Medulla oblongata (tissue), 1 donor: ENCODE results near the gene NRF1.
"Not testable (repeated sequence)": the region's sequence is repeated elsewhere in the genome, so short reads cannot be mapped to it uniquely, and the experiment has no call there.

Source experiments
- DNase-seq: peaks from one replicate; pipeline ENCODE4 v3.0.0-alpha.2; 2015; ENCODE audit errors: extremely low spot score

The NRF1 gene

DNA sequence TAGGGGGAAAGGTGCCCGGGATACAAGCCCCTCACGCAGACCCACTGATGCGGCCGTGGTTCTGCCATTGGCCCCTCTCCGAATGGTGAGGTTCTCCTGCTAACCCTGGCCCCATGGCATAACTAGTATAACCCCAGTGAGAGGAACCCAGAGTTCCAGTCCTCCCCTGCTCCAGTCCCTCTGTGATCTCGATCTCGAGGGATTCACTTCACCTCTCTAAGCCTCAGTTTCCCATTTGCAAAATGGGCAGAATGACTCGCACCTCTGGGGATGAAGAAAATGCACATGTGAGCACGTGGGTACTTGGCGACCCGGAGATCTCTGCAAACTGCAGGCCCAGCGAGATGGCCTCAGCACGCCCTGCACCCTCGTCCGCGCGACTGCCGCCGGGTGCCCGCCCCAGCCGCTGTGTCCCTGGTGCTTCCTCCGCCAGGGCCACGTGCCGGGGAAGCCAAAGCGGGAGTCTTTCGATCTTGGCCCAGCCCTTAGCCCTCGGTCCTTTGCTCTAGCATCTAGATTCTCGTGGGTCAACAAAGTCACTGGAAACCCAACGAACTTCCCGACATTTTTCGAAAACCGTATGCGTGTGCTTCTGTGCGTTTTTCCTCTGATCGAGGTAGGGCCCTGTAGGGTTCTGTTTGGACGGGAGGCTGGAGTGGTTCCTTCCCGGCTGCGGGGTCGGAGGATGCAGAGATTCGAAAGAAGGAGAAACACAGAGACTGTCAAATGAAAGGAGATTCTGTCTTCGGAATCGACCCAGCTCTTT is 171.5 kb downstream of the NRF1 start:
- DNase-seq, result no peak

GRCh38 chr7:129783584-129783919 is 172.0 kb downstream of the NRF1 start:
- no peak for DNase-seq

- DNase-seq, result no peak
These were observed 172.9 kb downstream of the NRF1 start for GRCh38 chr7:129784437-129784782.

GRCh38 chr7:129784783-129785684 is 173.5 kb downstream of the NRF1 start:
- DNase-seq, result no peak

- DNase-seq, result no peak
These were observed 174.4 kb downstream of the NRF1 start for GRCh38 chr7:129785685-129786514.

DNA sequence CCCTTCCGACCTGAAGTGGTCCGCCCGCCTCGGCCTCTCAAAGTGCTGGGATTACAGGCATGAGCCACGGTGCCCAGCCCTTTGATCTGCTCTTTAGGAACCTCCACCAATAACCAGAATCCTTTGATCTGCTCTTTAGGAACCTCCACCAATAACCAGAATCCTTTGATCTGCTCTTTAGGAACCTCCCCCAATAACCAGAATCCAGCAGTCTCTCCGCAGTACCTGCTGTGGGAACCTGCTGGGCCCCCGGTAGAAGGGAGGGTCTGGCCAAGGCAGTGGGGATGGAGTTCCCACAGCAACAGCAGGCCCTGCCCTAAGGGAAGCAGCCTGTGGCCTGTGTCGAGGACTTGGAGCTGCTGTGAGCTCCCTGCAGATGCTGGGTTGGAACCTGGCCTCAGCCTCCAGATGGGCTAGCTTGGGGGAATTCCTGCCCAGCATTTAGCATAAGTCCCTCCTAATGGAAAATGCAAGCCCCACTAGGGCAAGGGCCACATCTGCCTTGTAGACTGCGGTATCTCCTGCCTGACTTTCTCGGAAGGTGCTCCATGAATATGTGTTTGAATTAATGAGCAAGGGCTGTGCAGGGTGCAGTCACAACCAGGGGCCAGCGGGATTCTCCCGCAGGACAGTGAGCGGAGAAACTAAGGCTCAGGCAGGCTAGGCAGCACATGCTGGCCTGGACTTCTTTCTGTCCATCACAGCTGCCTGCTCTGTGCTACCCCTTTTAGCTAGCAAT is 175.5 kb downstream of the NRF1 start:
- DNase-seq, result no peak

DNA sequence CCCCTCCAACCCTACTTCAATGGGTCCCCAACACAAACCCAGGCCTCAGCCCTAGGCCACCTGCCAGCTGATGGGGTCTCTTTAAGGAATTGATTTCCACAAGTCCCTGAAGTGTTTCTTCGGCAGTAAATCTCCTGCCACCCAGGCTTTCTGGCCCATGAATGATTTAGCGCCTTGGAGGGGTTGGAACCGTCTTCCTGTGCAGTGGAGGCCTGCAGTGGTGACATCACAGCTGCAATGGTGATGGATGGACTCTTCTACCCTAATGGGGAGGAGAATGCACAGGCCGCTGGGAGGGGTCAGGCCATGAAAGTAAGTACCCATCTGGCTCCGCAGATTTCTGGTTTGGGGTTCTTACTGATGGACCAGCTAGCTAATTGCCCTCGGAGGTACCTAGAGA is 177.5 kb downstream of the NRF1 start:
- DNase-seq, result no peak

DNA sequence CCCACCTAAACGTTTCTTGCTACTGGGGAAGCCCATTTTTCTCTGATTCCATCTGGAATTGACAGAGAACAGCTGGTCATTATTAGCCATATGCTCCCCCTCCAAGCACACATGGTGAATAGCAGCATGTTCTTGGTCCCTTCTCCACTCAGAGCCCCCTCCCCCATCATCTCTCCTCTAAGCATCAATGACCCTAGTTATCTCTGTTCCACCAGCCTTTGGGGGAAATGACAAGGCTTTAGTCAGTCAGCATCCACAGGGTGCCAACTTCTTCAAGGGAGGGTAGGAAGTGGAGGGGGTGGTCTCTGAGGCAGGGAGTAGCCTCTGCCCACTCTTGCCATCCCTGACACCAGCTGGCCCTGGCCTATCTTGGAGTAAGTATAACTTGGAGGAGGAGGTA is 178.1 kb downstream of the NRF1 start:
- DNase-seq, result no peak

DNA sequence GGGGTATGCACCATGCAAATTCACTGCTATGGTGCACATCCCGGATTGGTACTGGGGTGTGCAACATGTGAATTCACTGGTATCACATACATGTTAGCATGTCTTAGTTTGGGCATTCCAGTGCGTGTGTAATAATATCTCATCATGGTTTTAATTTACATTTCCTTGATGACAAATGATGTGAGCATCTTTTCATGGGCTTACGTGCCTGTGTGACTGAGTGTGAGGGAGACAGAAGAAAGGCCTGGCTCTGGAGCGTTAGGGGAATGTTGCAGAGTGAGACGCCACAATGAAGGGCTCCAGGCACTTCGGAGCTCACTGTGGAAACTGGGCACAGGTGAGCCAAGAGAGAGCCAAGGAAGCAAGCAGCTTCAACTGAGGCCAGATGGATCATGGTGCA is 178.6 kb downstream of the NRF1 start:
- no peak for DNase-seq

- no peak for DNase-seq
These were observed 181.2 kb downstream of the NRF1 start for GRCh38 chr7:129792721-129793120.

GRCh38 chr7:129793506-129794310 is 182.2 kb downstream of the NRF1 start:
- DNase-seq, result no peak

DNA sequence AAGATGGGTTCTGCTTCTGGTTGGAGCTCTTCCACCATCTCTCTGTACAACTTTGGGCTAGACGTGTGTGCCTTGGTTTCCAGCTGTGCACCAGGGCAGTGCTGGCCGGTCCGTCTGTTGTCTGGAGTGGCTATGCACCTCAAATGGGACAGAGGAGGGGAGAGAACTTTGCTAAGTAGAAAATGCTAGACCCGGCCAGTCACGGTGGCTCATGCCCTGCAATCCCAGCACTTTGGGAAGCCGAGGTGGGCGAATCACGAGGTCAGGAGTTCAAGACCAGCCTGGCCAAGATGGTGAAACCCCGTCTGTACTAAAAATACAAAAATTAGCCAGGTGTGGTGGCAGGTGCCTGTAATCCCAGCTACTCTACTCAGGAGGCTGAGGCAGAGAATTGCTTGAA is 182.9 kb downstream of the NRF1 start:
- not testable (repeated sequence) for DNase-seq

- DNase-seq, result no peak
These were observed 184.8 kb downstream of the NRF1 start for GRCh38 chr7:129796186-129796775.

GRCh38 chr7:129797214-129797789 is 185.8 kb downstream of the NRF1 start:
- no peak for DNase-seq

- DNase-seq, result no peak
These were observed 187.3 kb downstream of the NRF1 start for GRCh38 chr7:129798616-129799349.

DNA sequence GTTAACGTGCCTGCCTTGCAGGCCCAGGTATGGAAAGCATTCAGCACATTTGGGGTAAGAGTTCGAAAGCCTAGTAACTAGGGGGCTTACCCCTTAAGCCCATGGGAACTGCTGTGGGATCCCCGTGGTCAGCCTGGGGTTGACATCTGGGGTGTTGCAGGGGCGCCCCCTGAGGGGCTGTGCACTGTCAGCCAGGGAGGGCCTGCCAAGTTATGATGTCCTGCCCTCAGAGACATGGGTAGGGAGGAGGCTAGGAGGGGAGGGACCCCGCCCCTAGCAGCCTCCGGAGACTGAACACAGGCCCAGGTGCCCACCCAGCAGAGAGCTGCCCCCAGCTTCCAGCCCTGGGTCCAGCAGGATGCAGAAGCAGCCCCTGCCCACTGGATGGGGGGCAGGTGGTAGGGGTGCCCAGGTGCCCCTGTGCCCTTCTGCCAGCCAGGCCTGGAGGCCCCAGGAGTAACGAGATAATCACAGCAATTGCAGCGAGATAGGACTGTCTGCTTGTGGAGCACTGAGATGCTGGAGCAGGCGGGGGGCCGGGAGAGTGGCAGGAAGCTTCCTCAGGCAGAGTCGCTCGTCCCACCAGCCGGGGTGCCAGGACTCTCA is 187.9 kb downstream of the NRF1 start:
- DNase-seq, result no peak

DNA sequence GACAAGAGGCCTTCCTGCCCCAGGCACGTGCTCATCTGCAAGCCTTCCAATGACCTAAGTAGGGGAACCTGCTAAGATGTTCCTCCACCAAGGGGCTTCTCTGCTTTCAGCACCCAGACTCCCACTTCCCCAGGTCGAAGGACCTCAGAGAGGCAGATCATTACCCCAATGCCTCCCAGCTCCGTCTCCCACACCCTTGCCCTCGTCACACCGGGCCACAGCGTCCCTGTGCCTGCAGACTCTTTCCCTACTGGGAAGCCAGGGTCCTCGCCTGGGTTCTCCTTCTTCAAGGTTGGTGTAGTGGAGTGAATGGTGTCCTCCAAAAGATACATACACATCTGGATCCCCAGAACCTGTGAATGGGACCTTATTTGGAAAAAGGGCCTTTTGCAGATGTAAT is 189.4 kb downstream of the NRF1 start:
- DNase-seq, result no peak

DNA sequence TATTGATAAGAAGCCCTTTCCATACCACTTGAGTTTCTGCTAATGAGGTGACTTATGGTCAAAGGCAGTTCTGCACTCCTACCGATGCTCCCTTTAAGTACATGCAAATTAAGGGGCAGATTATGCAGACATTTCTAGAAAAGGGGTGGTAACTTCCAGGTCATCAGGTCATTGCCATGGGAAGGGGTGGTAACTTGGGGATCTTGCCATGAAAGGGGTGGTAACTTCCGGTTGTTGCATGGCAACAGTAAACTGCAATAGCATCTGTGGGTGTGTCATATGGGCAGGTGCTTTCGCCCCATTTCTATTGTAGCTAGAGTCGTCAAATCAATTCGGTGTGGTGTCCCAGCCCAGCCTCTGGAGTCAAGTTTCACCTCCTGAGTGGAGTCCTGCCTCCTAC is 190.4 kb downstream of the NRF1 start:
- no peak for DNase-seq

GRCh38 chr7:129803546-129804081 is 192.1 kb downstream of the NRF1 start:
- no peak for DNase-seq
